ENCODE results near the gene MNT. TPM values are rescaled to one million over a fixed set of nuclear protein-coding genes. Genes with fewer than 3 reads are reported as not detected.
"Not testable (repeated sequence)": the region's sequence is repeated elsewhere in the genome, so short reads cannot be mapped to it uniquely, and the experiment has no call there.

MNT gene
- total RNA-seq, 1 donor from 2014 or later: 9.9 TPM

DNA sequence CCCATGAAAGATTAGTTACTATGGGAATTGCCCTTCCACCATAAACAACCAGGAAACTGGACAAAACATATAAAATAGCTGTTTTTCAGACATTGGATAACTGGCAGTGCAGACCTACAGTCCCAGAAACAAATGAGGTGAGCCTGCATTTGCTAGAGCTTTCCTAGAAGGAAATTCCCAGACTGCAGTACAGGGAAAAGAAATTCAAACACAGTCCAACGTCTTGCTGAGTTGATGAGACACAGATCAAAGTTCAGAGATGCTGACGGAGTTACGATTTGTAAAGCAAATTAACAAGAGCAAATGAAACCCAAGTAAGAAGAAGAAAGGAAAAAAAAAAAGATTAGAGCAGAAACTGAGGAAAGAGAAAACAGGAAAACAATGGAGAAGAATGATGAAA lies 41.3 kb upstream of the MNT start:
- Histone ChIP-seq H3K4me1 (no peaks in the 10 kb centered on the region), H3K36me3 (peaks cover 44% of the 10 kb centered on the region), H3K4me3 (no peak overlapping the region), H3K9me3 (replicated peaks) (peaks cover 8% of the 10 kb centered on the region), H3K27me3 (ENCODE audit: low read depth) (no peaks in the 10 kb centered on the region), H3K27ac (replicated peaks) (no peak overlapping the region)
- no peak for DNase-seq
- TF ChIP-seq, protein P1, sequence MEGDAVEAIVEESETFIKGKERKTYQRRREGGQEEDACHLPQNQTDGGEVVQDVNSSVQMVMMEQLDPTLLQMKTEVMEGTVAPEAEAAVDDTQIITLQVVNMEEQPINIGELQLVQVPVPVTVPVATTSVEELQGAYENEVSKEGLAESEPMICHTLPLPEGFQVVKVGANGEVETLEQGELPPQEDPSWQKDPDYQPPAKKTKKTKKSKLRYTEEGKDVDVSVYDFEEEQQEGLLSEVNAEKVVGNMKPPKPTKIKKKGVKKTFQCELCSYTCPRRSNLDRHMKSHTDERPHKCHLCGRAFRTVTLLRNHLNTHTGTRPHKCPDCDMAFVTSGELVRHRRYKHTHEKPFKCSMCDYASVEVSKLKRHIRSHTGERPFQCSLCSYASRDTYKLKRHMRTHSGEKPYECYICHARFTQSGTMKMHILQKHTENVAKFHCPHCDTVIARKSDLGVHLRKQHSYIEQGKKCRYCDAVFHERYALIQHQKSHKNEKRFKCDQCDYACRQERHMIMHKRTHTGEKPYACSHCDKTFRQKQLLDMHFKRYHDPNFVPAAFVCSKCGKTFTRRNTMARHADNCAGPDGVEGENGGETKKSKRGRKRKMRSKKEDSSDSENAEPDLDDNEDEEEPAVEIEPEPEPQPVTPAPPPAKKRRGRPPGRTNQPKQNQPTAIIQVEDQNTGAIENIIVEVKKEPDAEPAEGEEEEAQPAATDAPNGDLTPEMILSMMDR (IDR thresholded peaks at IDR 0.05; ENCODE audit: borderline replicate concordance): no peak
- intact Hi-C loops (cut with micrococcal nuclease): no loop called here

DNA sequence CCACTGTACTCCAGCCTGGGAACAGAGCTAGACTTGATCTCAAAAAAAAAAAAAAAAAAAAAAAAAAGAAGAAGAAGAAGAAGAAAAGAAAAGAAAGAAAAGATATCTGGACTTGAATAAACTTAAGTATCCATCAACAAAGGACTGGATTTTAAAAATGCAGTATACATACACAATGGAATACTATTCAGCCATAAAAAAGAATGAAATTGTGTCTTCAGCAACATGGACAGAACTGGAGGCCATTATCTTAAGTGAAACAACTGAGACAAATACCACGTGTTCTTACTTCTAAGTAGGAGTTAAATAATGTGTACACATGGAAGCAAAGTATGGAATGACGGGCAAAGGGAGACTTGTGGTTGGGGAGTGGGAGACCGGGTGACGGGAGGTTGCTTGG lies 40.1 kb upstream of the MNT start:
- Histone ChIP-seq H3K27me3 (ENCODE audit: low read depth) (no peaks in the 10 kb centered on the region), H3K4me3 (no peak overlapping the region), H3K4me1 (no peaks in the 10 kb centered on the region), H3K9me3 (replicated peaks) (peaks cover 2% of the 10 kb centered on the region), H3K36me3 (peaks cover 56% of the 10 kb centered on the region), H3K27ac (replicated peaks) (no peak overlapping the region)
- DNase-seq: no peak
- TF ChIP-seq, protein P1 (IDR thresholded peaks at IDR 0.05; ENCODE audit: borderline replicate concordance): no peak
- intact Hi-C loops (cut with micrococcal nuclease): no loop called here

DNA sequence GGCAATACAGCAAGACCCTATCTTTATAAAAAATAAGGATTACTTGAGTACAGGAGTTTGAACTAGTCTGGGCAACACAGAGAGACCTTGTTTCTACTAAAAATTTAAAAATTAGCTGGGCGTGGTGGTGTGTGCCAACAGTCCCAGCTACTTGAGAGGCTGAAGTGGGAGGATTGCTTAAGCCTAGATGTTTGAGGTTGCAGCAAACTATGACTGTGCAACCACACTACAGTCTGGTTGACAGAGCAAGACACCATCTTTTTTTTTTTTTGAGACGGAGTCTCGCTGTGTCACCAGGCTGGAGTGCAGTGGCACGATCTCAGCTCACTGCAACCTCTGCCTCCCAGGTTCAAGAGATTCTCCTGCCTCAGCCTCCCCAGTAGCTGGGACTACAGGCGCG lies 39.1 kb upstream of the MNT start:
- H3K4me3 ChIP-seq; DNase-seq; H3K4me1 ChIP-seq; H3K27ac ChIP-seq (replicated peaks); intact Hi-C loops (cut with micrococcal nuclease); H3K27me3 ChIP-seq (ENCODE audit: low read depth); H3K9me3 ChIP-seq (replicated peaks): not testable (repeated sequence)
- H3K36me3 ChIP-seq: peaks cover 61% of the 10 kb centered on the region

DNA sequence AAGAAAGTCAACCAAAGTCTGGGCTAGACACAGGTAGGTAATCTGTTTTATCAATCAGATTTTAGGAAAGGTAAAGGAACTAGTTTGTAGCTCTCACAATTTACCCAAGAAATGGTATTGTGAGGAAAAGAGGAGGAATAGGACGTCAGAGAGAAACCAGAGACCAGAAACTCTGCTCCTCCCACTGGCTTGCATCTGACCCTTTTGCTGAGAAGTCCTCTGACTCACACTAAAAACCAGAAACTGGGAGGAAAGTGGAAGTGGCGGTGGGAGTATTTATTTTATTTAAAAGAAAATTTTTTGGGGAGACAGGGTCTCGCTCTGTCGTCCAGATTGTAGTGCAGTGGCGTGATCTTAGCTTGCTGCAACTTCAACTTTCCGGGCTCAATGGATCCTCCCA lies 38.0 kb upstream of the MNT start:
- intact Hi-C loops (cut with micrococcal nuclease): no loop called here
- Histone ChIP-seq H3K4me1 (no peaks in the 10 kb centered on the region), H3K36me3 (peaks cover 68% of the 10 kb centered on the region), H3K27me3 (ENCODE audit: low read depth) (no peaks in the 10 kb centered on the region), H3K9me3 (replicated peaks) (no peaks in the 10 kb centered on the region), H3K4me3 (no peak overlapping the region), H3K27ac (replicated peaks) (no peak overlapping the region)
- TF ChIP-seq, protein P1 (IDR thresholded peaks at IDR 0.05; ENCODE audit: borderline replicate concordance): no peak
- no peak for DNase-seq

DNA sequence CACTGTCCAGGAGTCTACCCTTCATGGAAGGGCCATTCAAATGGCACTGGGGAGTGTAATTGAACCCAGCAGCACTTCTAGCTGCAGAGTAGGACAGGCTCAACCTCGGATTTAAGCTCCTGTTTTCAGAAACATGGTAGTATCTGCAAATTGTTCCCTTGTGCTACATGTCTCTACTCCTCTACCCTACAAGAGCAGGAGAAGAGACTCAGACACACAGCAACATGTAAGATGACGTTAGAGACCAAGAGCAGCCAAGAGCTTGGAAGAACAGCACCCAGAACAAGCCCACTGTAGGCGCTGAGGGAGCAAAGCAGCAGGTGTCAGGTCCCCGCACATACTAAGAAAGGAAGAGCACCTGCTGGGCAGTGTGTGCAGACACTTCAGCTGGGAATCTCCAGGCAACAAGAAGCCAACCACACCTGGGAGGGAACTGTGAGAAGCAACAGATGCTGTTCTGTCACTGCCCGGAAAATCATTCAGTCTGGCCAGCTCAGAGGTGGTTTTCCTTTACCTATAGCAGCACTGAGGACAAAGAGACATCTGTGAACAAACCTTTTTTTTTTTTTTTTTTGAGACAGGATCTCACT lies 35.6 kb upstream of the MNT start:
- DNase-seq: no peak
- intact Hi-C loops (cut with micrococcal nuclease): no loop called here
- H3K4me3 ChIP-seq: no peak overlapping the region
- no peak overlapping the region for H3K27ac ChIP-seq (replicated peaks)
- TF ChIP-seq, protein P1 (IDR thresholded peaks at IDR 0.05; ENCODE audit: borderline replicate concordance): no peak
- H3K9me3 ChIP-seq (replicated peaks): no peaks in the 10 kb centered on the region
- H3K4me1 ChIP-seq: no peaks in the 10 kb centered on the region
- H3K36me3 ChIP-seq: peaks cover 81% of the 10 kb centered on the region
- H3K27me3 ChIP-seq (ENCODE audit: low read depth): no peaks in the 10 kb centered on the region

DNA sequence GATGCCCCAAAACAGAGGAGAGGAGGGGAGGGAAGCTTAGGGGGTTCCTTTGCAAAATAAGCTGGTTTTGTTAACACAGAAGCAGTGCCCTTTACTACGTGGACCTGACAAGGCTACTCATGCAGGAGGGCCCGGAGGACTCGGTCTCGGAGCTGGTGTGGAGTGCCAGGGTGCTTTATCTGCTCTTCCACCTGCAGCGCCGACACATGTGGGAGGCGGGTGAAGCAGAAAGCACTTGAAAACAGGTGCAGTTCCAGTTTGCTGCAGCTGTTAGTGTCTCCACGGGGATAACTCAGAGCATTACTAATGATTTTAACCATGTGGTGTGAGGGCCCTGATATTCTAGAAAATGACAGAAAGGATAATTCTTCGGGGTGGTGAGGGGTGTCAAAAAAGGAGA lies 35.0 kb upstream of the MNT start:
- no peak overlapping the region for H3K4me3 ChIP-seq
- DNase-seq: no peak
- H3K4me1 ChIP-seq: no peaks in the 10 kb centered on the region
- no peaks in the 10 kb centered on the region for H3K9me3 ChIP-seq (replicated peaks)
- intact Hi-C loops (cut with micrococcal nuclease): no loop called here
- H3K27ac ChIP-seq (replicated peaks): no peak overlapping the region
- TF ChIP-seq, protein P1 (IDR thresholded peaks at IDR 0.05; ENCODE audit: borderline replicate concordance): no peak
- peaks cover 75% of the 10 kb centered on the region for H3K36me3 ChIP-seq
- no peaks in the 10 kb centered on the region for H3K27me3 ChIP-seq (ENCODE audit: low read depth)

Data from left ventricle myocardium inferior (tissue), 1 donor.